ENCODE measurements around the gene UGT2B11. TPM values are rescaled to one million over a fixed set of nuclear protein-coding genes. Genes with fewer than 3 reads are reported as not detected.
"Not testable (repeated sequence)": the region's sequence is repeated elsewhere in the genome, so short reads cannot be mapped to it uniquely, and the experiment has no call there.

The UGT2B11 gene
- total RNA-seq, 4 donors from 2014 or later: 0.21 TPM; not detected in 3

GRCh38 chr4:69239092-69239491, 24.5 kb upstream of the UGT2B11 start:
- Histone ChIP-seq H3K4me1 (no peaks in the 10 kb centered on the region), H3K9me3 (no peaks in the 10 kb centered on the region), H3K4me3 (no peak overlapping the region), H3K27ac (no peak overlapping the region), H3K36me3 (no peaks in the 10 kb centered on the region), H3K27me3 (no peaks in the 10 kb centered on the region)
- DNase-seq: no peak
- intact Hi-C loops (cut with DNase I; ENCODE audit: low total_unique reads): no loop called here
- TF ChIP-seq, protein P1, sequence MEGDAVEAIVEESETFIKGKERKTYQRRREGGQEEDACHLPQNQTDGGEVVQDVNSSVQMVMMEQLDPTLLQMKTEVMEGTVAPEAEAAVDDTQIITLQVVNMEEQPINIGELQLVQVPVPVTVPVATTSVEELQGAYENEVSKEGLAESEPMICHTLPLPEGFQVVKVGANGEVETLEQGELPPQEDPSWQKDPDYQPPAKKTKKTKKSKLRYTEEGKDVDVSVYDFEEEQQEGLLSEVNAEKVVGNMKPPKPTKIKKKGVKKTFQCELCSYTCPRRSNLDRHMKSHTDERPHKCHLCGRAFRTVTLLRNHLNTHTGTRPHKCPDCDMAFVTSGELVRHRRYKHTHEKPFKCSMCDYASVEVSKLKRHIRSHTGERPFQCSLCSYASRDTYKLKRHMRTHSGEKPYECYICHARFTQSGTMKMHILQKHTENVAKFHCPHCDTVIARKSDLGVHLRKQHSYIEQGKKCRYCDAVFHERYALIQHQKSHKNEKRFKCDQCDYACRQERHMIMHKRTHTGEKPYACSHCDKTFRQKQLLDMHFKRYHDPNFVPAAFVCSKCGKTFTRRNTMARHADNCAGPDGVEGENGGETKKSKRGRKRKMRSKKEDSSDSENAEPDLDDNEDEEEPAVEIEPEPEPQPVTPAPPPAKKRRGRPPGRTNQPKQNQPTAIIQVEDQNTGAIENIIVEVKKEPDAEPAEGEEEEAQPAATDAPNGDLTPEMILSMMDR (IDR thresholded peaks at IDR 0.05): no peak
- no peak for TF ChIP-seq POLR2A (IDR thresholded peaks at IDR 0.05)

DNA sequence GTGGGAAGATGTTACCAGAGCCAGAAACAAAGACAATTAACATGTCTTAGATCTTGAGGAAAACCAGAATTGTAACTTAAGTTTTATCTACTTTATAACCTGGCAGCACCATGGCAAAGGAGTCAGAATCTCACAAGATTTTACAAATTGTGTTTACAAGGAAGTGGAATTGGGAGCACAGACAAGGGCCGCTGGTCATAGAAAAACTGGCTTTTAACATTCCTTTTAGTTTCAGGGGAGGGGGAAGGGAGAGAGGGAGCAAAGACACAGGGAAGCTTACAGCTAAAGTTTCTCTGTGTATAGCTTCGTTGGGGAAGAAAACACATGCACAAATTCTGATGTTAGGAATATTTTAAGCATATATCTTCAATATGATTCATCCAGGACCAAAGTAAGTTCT, 10.3 kb upstream of the UGT2B11 start:
- intact Hi-C loops (cut with DNase I; ENCODE audit: low total_unique reads): no loop called here
- H3K27me3 ChIP-seq: no peaks in the 10 kb centered on the region
- TF ChIP-seq, protein P1 (IDR thresholded peaks at IDR 0.05): no peak
- no peak for TF ChIP-seq POLR2A (IDR thresholded peaks at IDR 0.05)
- no peaks in the 10 kb centered on the region for H3K36me3 ChIP-seq
- DNase-seq: no peak
- no peaks in the 10 kb centered on the region for H3K4me1 ChIP-seq
- no peak overlapping the region for H3K4me3 ChIP-seq
- no peaks in the 10 kb centered on the region for H3K9me3 ChIP-seq
- H3K27ac ChIP-seq: no peak overlapping the region

DNA sequence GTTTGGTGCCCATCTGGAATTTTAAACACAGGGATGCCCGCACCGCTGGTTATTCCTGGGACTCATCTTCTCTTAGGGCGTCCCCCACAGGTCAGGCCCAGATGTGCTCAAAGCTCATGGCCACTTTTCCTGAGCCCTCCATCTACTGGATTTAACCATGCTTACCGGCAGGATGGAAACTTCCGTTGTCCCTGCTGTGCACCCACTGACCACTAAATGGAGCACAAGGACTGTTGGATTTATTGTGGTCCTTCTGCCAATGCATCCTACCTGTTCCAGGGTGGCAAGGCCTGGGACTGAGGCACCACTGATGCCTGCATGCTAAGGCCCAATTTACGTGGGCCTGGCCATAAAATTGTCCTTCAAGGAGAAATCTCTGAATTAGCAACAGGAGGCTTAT, 8.7 kb upstream of the UGT2B11 start:
- H3K36me3 ChIP-seq; H3K9me3 ChIP-seq; H3K27ac ChIP-seq; H3K27me3 ChIP-seq; H3K4me1 ChIP-seq; DNase-seq; intact Hi-C loops (cut with DNase I; ENCODE audit: low total_unique reads); H3K4me3 ChIP-seq: not testable (repeated sequence)

DNA sequence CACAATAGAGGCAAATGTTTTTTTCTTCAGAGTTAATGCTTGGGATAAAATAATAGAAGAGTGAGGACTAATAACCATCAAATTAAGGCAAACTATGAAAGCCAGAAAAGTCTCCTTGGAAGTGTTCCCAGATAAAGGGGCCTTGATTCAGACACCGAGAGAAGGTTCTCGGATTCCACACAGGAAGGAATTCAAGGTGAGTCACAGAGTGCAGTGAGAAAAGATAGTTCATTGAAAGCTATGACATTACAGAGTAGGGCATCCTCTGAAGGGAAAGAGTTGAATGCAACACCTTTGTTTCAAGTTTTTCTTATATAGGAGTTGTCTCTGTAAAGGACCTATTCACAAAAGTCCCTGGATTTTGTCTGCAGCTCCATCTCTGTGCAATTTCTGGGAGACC, 3.9 kb upstream of the UGT2B11 start:
- H3K4me3 ChIP-seq; H3K27me3 ChIP-seq; intact Hi-C loops (cut with DNase I; ENCODE audit: low total_unique reads); H3K4me1 ChIP-seq; H3K27ac ChIP-seq; H3K9me3 ChIP-seq; H3K36me3 ChIP-seq; DNase-seq: not testable (repeated sequence)

DNA sequence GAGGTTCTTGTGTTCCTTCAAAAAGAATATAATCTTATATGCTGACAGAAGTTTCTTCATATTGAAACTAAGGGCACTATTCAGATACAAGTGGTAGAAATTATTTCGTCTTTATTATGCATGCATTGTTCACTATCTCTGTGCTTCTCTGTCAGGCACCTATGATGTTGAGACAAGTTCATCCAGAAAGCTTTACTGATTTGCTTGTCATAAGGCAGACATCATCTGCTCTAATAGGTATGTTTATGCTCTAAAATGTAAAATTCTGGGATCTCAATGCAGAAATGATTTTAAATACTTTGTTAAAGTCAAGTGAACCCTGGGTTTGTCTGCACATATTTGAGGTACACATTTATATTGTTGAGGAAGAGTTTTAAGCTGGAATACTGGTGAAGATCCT, 3.6 kb downstream of the UGT2B11 start:
- H3K27ac ChIP-seq: no peak overlapping the region
- H3K36me3 ChIP-seq: no peaks in the 10 kb centered on the region
- H3K4me3 ChIP-seq: no peak overlapping the region
- DNase-seq: no peak
- no peaks in the 10 kb centered on the region for H3K27me3 ChIP-seq
- H3K9me3 ChIP-seq: no peaks in the 10 kb centered on the region
- no peaks in the 10 kb centered on the region for H3K4me1 ChIP-seq
- intact Hi-C loops (cut with DNase I; ENCODE audit: low total_unique reads): no loop called here
- TF ChIP-seq, protein P1 (IDR thresholded peaks at IDR 0.05): no peak
- TF ChIP-seq POLR2A (IDR thresholded peaks at IDR 0.05): no peak

GRCh38 chr4:69198506-69198905, 16.0 kb downstream of the UGT2B11 start:
- H3K9me3 ChIP-seq; H3K27ac ChIP-seq; H3K27me3 ChIP-seq; DNase-seq; intact Hi-C loops (cut with DNase I; ENCODE audit: low total_unique reads); H3K36me3 ChIP-seq; H3K4me3 ChIP-seq; H3K4me1 ChIP-seq: not testable (repeated sequence)

GRCh38 chr4:69196209-69196965, 18.2 kb downstream of the UGT2B11 start:
- no peak for DNase-seq
- Histone ChIP-seq H3K9me3 (no peaks in the 10 kb centered on the region), H3K36me3 (no peaks in the 10 kb centered on the region), H3K4me3 (no peak overlapping the region), H3K27ac (no peak overlapping the region), H3K4me1 (no peaks in the 10 kb centered on the region), H3K27me3 (no peaks in the 10 kb centered on the region)
- no peak for TF ChIP-seq POLR2A (IDR thresholded peaks at IDR 0.05)
- TF ChIP-seq, protein P1 (IDR thresholded peaks at IDR 0.05): no peak
- intact Hi-C loops (cut with DNase I; ENCODE audit: low total_unique reads): no loop called here
